GM23338 (cell line): Measurements from ENCODE around the gene PRKX.

ENCODE experiments used
- CREB1 ChIP-seq: fragments of 250-450 bp; sonication (Bioruptor Pico); IDR thresholded peaks from 2 replicates; pipeline ENCODE4 v1.5.0; 2020; ENCODE audit warnings: low read depth, mild to moderate bottlenecking, moderate library complexity
- EZH2 ChIP-seq: fragments of 200-600 bp; sonication (generic); IDR thresholded peaks from one replicate; pipeline ENCODE4 v1.8.0; 2017; ENCODE audit warnings: antibody characterized with exemption, mild to moderate bottlenecking, low read depth; ENCODE audit not compliant: unreplicated experiment
- EZH2phosphoT487 ChIP-seq: fragments of 200-600 bp; sonication (generic); IDR thresholded peaks from one replicate; pipeline ENCODE4 v1.8.1; 2018; ENCODE audit warnings: antibody characterized with exemption; ENCODE audit not compliant: unreplicated experiment
- POLR2AphosphoS5 ChIP-seq: IDR thresholded peaks from 2 replicates; pipeline ENCODE4 v1.6.1; 2016; ENCODE audit warnings: antibody characterized with exemption, low read depth
- TF ChIP-seq, protein P1 (sequence below), 2 experiments: fragments of 200-600 bp in 1 of 2; sonication (generic) in 1 of 2; conservative IDR thresholded peaks; 2 replicates each; pipeline versions ENCODE4 v1.5.1 to v1.6.1; 2016 to 2017; ENCODE audit warnings: antibody characterized with exemption in 2 of 2, low read depth in 2 of 2, mild to moderate bottlenecking in 2 of 2, moderate library complexity in 1 of 2

DNA sequence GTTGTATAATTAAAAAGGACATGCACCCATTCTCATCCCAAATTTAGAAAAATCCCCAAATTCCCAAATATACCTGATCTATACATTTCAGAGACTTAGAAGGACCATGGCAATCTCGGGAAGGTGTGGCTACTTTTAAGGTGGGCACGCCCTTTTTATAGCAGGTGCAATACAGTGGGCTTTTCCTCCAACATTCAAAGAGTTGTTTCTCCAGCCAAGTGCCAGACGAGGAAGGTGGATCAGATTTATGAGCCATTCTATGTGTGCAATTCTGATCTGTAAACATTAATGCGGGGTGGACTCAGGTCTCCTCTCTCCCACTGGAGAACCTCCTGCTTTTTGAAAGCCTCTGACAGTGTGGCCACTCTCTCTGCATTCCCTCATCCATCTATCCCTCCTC, 33.8 kb downstream of the PRKX start:
- TF ChIP-seq, protein P1, sequence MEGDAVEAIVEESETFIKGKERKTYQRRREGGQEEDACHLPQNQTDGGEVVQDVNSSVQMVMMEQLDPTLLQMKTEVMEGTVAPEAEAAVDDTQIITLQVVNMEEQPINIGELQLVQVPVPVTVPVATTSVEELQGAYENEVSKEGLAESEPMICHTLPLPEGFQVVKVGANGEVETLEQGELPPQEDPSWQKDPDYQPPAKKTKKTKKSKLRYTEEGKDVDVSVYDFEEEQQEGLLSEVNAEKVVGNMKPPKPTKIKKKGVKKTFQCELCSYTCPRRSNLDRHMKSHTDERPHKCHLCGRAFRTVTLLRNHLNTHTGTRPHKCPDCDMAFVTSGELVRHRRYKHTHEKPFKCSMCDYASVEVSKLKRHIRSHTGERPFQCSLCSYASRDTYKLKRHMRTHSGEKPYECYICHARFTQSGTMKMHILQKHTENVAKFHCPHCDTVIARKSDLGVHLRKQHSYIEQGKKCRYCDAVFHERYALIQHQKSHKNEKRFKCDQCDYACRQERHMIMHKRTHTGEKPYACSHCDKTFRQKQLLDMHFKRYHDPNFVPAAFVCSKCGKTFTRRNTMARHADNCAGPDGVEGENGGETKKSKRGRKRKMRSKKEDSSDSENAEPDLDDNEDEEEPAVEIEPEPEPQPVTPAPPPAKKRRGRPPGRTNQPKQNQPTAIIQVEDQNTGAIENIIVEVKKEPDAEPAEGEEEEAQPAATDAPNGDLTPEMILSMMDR (conservative IDR thresholded peaks at IDR 0.05; ENCODE audit: low read depth in 2 of 2), result no peak
- TF ChIP-seq EZH2, result no peak
- TF ChIP-seq POLR2AphosphoS5, result no peak
- TF ChIP-seq EZH2phosphoT487, result no peak
- TF ChIP-seq CREB1 (CRISPR knock-in tag), result no peak
